PFSK-1 (cell line): ENCODE results near the gene ESPNL.

Experiments used
- FOXP2 ChIP-seq: optimal IDR thresholded peaks from 2 replicates; pipeline ENCODE3; 2011; ENCODE audit warnings: borderline replicate concordance, control low read depth, inconsistent platforms; ENCODE audit not compliant: insufficient read depth; ENCODE audit errors: extremely low read length, extremely low read depth
- POLR2AphosphoS5 ChIP-seq: IDR thresholded peaks from 2 replicates; pipeline ENCODE4 v1.6.1; 2012; ENCODE audit warnings: low read depth, mild to moderate bottlenecking, control low read depth, low read length, moderate library complexity
- REST ChIP-seq, 2 experiments: IDR thresholded peaks; 2 replicates each; pipeline versions ENCODE4 v1.6.1 to v1.8.0; 2011 to 2012; ENCODE audit warnings: low read depth in 2 of 2, low read length in 2 of 2, control low read depth in 1 of 2, inconsistent platforms in 1 of 2, mild to moderate bottlenecking in 1 of 2, moderate library complexity in 1 of 2; ENCODE audit not compliant: insufficient read depth in 1 of 2
- SIN3A ChIP-seq: IDR thresholded peaks from 2 replicates; pipeline ENCODE4 v1.6.1; 2012; ENCODE audit warnings: mild to moderate bottlenecking, low read length, moderate library complexity, borderline replicate concordance; ENCODE audit not compliant: insufficient read depth
- TAF1 ChIP-seq: IDR thresholded peaks from 2 replicates; pipeline ENCODE4 v1.6.1; 2012; ENCODE audit warnings: low read length, control low read depth, borderline replicate concordance; ENCODE audit not compliant: insufficient read depth

ESPNL gene

GRCh38 chr2:238123218-238123971 lies 23.3 kb downstream of the ESPNL start:
- no peak for TF ChIP-seq SIN3A
- no peak for TF ChIP-seq TAF1
- TF ChIP-seq POLR2AphosphoS5, result no peak
- TF ChIP-seq REST (IDR thresholded peaks at IDR 0.05; ENCODE audit: insufficient read depth in 1 of 2, low read depth in 2 of 2, low read length in 2 of 2), result no peak
- TF ChIP-seq FOXP2, result no peak

GRCh38 chr2:238123991-238124470 lies 23.9 kb downstream of the ESPNL start:
- TF ChIP-seq FOXP2 (no peak), REST (IDR thresholded peaks at IDR 0.05; ENCODE audit: insufficient read depth in 1 of 2, low read depth in 2 of 2, low read length in 2 of 2) (no peak), TAF1 (no peak), POLR2AphosphoS5 (no peak), SIN3A (no peak)

GRCh38 chr2:238124488-238125126 lies 24.5 kb downstream of the ESPNL start:
- no peak for TF ChIP-seq TAF1
- no peak for TF ChIP-seq SIN3A

GRCh38 chr2:238125127-238125885 lies 25.2 kb downstream of the ESPNL start:
- TF ChIP-seq POLR2AphosphoS5, result no peak
- no peak for TF ChIP-seq REST (IDR thresholded peaks at IDR 0.05; ENCODE audit: insufficient read depth in 1 of 2, low read depth in 2 of 2, low read length in 2 of 2)
- no peak for TF ChIP-seq TAF1
- no peak for TF ChIP-seq FOXP2
- no peak for TF ChIP-seq SIN3A

- no peak for TF ChIP-seq FOXP2
- no peak for TF ChIP-seq TAF1
- no peak for TF ChIP-seq REST (IDR thresholded peaks at IDR 0.05; ENCODE audit: insufficient read depth in 1 of 2, low read depth in 2 of 2, low read length in 2 of 2)
- no peak for TF ChIP-seq SIN3A
- no peak for TF ChIP-seq POLR2AphosphoS5
Measured at GRCh38 chr2:238126338-238126737, 26.2 kb downstream of the ESPNL start.
